H1 (cell line): ENCODE data around the gene ETF1. TPM values are rescaled to one million over a fixed set of nuclear protein-coding genes. Genes with fewer than 3 reads are reported as not detected.

Source experiments
- CTCF ChIA-PET: fragments of 300-600 bp; sonication (Branson Sonifier 250); formaldehyde crosslinking; loops from one replicate; lab custom pipeline; 2021; ENCODE audit not compliant: partially characterized antibody; lab: Charles Lee
- POLR2A ChIA-PET: fragments of 300-600 bp; sonication (Branson Sonifier 250); formaldehyde crosslinking; loops from one replicate; lab custom pipeline; 2021; ENCODE audit warnings: inconsistent platforms; ENCODE audit not compliant: partially characterized antibody; lab: Charles Lee
- DNase-seq, 2 experiments: peaks; one replicate each; pipeline versions ENCODE4 v3.0.0 to v3.0.0-alpha.2; 2010 to 2022; ENCODE audit warnings: low spot score in 2 of 2, low read depth in 1 of 2, mixed read lengths in 1 of 2
- FAIRE-seq: peaks from 2 replicates; lab custom pipeline; 2011; peaks lifted over from hg19 to GRCh38; lab: Jason Lieb, UNC
- H2AFZ ChIP-seq: 2 replicates; pipeline ENCODE4 v1.8.1; 2012; ENCODE audit warnings: low read length, inconsistent platforms
- H2AK5ac ChIP-seq: 2 replicates; pipeline ENCODE4 v1.6.1; 2013; ENCODE audit warnings: low read depth, low read length
- H2BK120ac ChIP-seq: replicated peaks from 2 replicates; pipeline ENCODE3; 2013; ENCODE audit warnings: low read depth, low read length, inconsistent platforms
- H2BK12ac ChIP-seq: 2 replicates; pipeline ENCODE4 v1.6.1; 2013; ENCODE audit warnings: low read depth, low read length
- H2BK15ac ChIP-seq: 2 replicates; pipeline ENCODE4 v1.6.1; 2013; ENCODE audit warnings: low read length
- H2BK20ac ChIP-seq: 2 replicates; pipeline ENCODE4 v1.6.1; 2013; ENCODE audit warnings: low read length
- H2BK5ac ChIP-seq: 2 replicates; pipeline ENCODE4 v1.6.1; 2013; ENCODE audit warnings: low read depth, low read length
- H3K14ac ChIP-seq: 2 replicates; pipeline ENCODE4 v1.6.1; 2013; ENCODE audit warnings: inconsistent platforms; ENCODE audit not compliant: insufficient read length
- H3K18ac ChIP-seq: 2 replicates; pipeline ENCODE4 v1.6.1; 2013; ENCODE audit warnings: low read length; ENCODE audit errors: extremely low read depth
- H3K23ac ChIP-seq: 2 replicates; pipeline ENCODE4 v1.6.1; 2013; ENCODE audit warnings: inconsistent platforms; ENCODE audit not compliant: insufficient read length
- H3K23me2 ChIP-seq: 2 replicates; pipeline ENCODE4 v1.6.1; 2013; ENCODE audit warnings: low read depth, low read length
- H3K27ac ChIP-seq: 2 replicates; pipeline ENCODE4 v1.6.1; 2011; ENCODE audit warnings: low read depth, low read length, inconsistent platforms
- H3K27me3 ChIP-seq, 4 experiments: replicated peaks in 1 of 4; 1 replicate in 1 of 4; 2 replicates in 3 of 4; pipeline versions ENCODE4 v1.6.1 to v1.8.1; 2011 to 2013; ENCODE audit warnings: low read length in 3 of 4, mild to moderate bottlenecking in 3 of 4, inconsistent platforms in 2 of 4, mixed read lengths in 2 of 4, moderate library complexity in 1 of 4; ENCODE audit not compliant: control insufficient read depth in 3 of 4, insufficient read depth in 3 of 4; ENCODE audit errors: extremely low read depth in 1 of 4
- H3K36me3 ChIP-seq, 4 experiments: 2 replicates each; pipeline versions ENCODE4 v1.6.1 to v1.8.1; 2011 to 2013; ENCODE audit warnings: mild to moderate bottlenecking in 4 of 4, low read length in 3 of 4, moderate library complexity in 2 of 4, control low read depth in 1 of 4, inconsistent platforms in 1 of 4; ENCODE audit not compliant: insufficient read depth in 4 of 4, control insufficient read depth in 2 of 4
- H3K4ac ChIP-seq: replicated peaks from 2 replicates; pipeline ENCODE3; 2013; ENCODE audit warnings: low read length, low read depth, mixed read lengths, inconsistent platforms; ENCODE audit not compliant: insufficient read length
- H3K4me1 ChIP-seq, 4 experiments: replicated peaks in 1 of 4; 1 replicate in 1 of 4; 2 replicates in 3 of 4; pipeline versions ENCODE4 v1.6.1 to v1.8.1; 2011 to 2013; ENCODE audit warnings: low read length in 3 of 4, inconsistent platforms in 2 of 4, mixed read lengths in 1 of 4; ENCODE audit not compliant: insufficient read depth in 4 of 4, control insufficient read depth in 3 of 4
- H3K4me2 ChIP-seq, 2 experiments: 2 replicates each; pipeline versions ENCODE4 v1.6.1 to v1.8.1; 2011 to 2013; ENCODE audit warnings: low read depth in 2 of 2, low read length in 2 of 2, control low read depth in 1 of 2, inconsistent platforms in 1 of 2, mild to moderate bottlenecking in 1 of 2; ENCODE audit not compliant: insufficient read depth in 1 of 2
- H3K4me3 ChIP-seq, 4 experiments: fragments of 200-600, 300-600 bp in 1 of 4; sonication (generic), shearing (Covaris generic), sonication (Bioruptor Twin) in 1 of 4; 2 replicates each; pipeline versions ENCODE4 v1.5.1 to v1.8.1; 2011 to 2016; ENCODE audit warnings: low read length in 4 of 4, low read depth in 3 of 4, control low read depth in 2 of 4, inconsistent platforms in 2 of 4, mild to moderate bottlenecking in 2 of 4, mixed read lengths in 1 of 4, moderate library complexity in 1 of 4; ENCODE audit not compliant: insufficient read depth in 2 of 4; ENCODE audit errors: extremely low read depth in 1 of 4
- H3K56ac ChIP-seq: replicated peaks from 2 replicates; pipeline ENCODE3; 2013; ENCODE audit warnings: low read depth, mild to moderate bottlenecking, mixed read lengths, low read length, inconsistent platforms; ENCODE audit not compliant: insufficient read length
- H3K79me1 ChIP-seq: 2 replicates; pipeline ENCODE4 v1.6.1; 2013; ENCODE audit warnings: low read depth, low read length, control low read depth
- H3K79me2 ChIP-seq, 2 experiments: 2 replicates each; pipeline versions ENCODE4 v1.6.1 to v1.8.1; 2012 to 2013; ENCODE audit warnings: low read length in 2 of 2, mild to moderate bottlenecking in 2 of 2, inconsistent platforms in 1 of 2; ENCODE audit not compliant: insufficient read depth in 2 of 2, control insufficient read depth in 1 of 2
- H3K9ac ChIP-seq, 4 experiments: replicated peaks in 1 of 4; 1 replicate in 1 of 4; 2 replicates in 3 of 4; pipeline versions ENCODE4 v1.6.1 to v1.8.1; 2011 to 2013; ENCODE audit warnings: low read depth in 3 of 4, low read length in 3 of 4, control low read depth in 2 of 4, mild to moderate bottlenecking in 2 of 4, moderate library complexity in 2 of 4, inconsistent platforms in 1 of 4; ENCODE audit errors: extremely low read depth in 1 of 4
- H3K9me3 ChIP-seq, 2 experiments: 2 replicates each; pipeline versions ENCODE4 v1.6.1 to v1.8.1; 2012 to 2013; ENCODE audit warnings: mild to moderate bottlenecking in 2 of 2, moderate library complexity in 2 of 2, control low read depth in 1 of 2, inconsistent platforms in 1 of 2, low read depth in 1 of 2, low read length in 1 of 2, mixed read lengths in 1 of 2; ENCODE audit not compliant: insufficient read depth in 2 of 2
- H4K20me1 ChIP-seq, 2 experiments: replicated peaks in 1 of 2; 2 replicates each; pipeline versions ENCODE3 to v1.8.1; 2011 to 2013; ENCODE audit warnings: inconsistent platforms in 2 of 2, low read length in 2 of 2, mild to moderate bottlenecking in 1 of 2; ENCODE audit not compliant: insufficient read depth in 2 of 2, control insufficient read depth in 1 of 2
- H4K5ac ChIP-seq: 2 replicates; pipeline ENCODE4 v1.6.1; 2013; ENCODE audit warnings: low read length, low read depth, mixed read lengths, inconsistent platforms; ENCODE audit not compliant: insufficient read length
- H4K8ac ChIP-seq: 2 replicates; pipeline ENCODE4 v1.8.0; 2013; ENCODE audit warnings: mild to moderate bottlenecking, moderate library complexity, low read length, inconsistent platforms; ENCODE audit not compliant: insufficient read depth; ENCODE audit errors: extremely low read depth
- H4K91ac ChIP-seq: replicated peaks from 2 replicates; pipeline ENCODE3; 2013; ENCODE audit warnings: low read length, mixed read lengths, inconsistent platforms; ENCODE audit not compliant: insufficient read length
- CHD2 ChIP-seq: IDR thresholded peaks from 2 replicates; pipeline ENCODE4 v1.6.1; 2012; ENCODE audit warnings: low read length, improper control_type of control experiment
- CTBP2 ChIP-seq: IDR thresholded peaks from 2 replicates; pipeline ENCODE4 v1.7.0; 2011; ENCODE audit warnings: borderline replicate concordance, mild to moderate bottlenecking, moderate library complexity, mixed read lengths, low read length; ENCODE audit not compliant: insufficient read depth, insufficient read length
- PHF8 ChIP-seq: fragments of 200-600 bp; sonication (generic); conservative IDR thresholded peaks from 2 replicates; pipeline ENCODE4 v1.7.1; 2012; ENCODE audit warnings: low read depth, mild to moderate bottlenecking, inconsistent platforms, low read length, moderate library complexity
- POU5F1 ChIP-seq: IDR thresholded peaks from 2 replicates; pipeline ENCODE4 v1.6.1; 2011; ENCODE audit warnings: low read depth, mild to moderate bottlenecking, low read length, moderate library complexity
- WGBS, 2 experiments: shearing (Covaris generic) in 1 of 2; methylation state at CpG; one replicate each; pipeline versions ENCODE4 v1.1.6 to v1.1.7; 2013 to 2015; ENCODE audit warnings: low lambda C conversion rate in 2 of 2, mixed read lengths in 2 of 2, inconsistent platforms in 1 of 2, low coverage in 1 of 2, missing lambda C conversion rate in 1 of 2; ENCODE audit not compliant: insufficient replicate concordance in 2 of 2, insufficient coverage in 1 of 2, insufficient read length in 1 of 2; ENCODE audit errors: extremely low coverage in 1 of 2, missing lambda C conversion rate in 1 of 2; 5-methylcytosine and 5-hydroxymethylcytosine counted together
- polyA plus RNA-seq, 7 experiments: library from polyadenylated mRNA; depleted of rRNA in 3 of 7; stranded (reverse) in 5 of 7; unstranded in 2 of 7; fragments of >200 nt in 5 of 7; fragments of 200-250 nt in 2 of 7; gene quantifications; 1 replicate in 5 of 7; 2 replicates in 1 of 7; 4 replicates in 1 of 7; pipeline versions ENCODE4 v1.2.1 to v1.2.3, GENCODE V29; 2011 to 2013; ENCODE audit warnings: missing spikeins in 2 of 7, mixed read lengths in 2 of 7
- total RNA-seq: library from RNA; stranded (reverse); fragmentation: NEBNext Ultra II Directional; extraction: Animal tissue kit (Norgen Biotek cat#: 25700); gene quantifications from 2 replicates; pipeline ENCODE4 v1.2.1, GENCODE V29; 2021

Gene ETF1
- total and polyA plus RNA-seq, 2 of the 8 experiments (the other 6 are each of a cell fraction or from before 2014, with no cell fraction given), result 50.5 to 168 TPM

GRCh38 chr5:138459311-138459933 lies 83.6 kb downstream of the ETF1 start:
- CTCF ChIA-PET, result interaction anchor here (0.5 to 24.9 kb wide), 4 partner anchors 9 to 562 kb away, joined by 3 to 532 read pairs (median 109); no protein-coding TSS in a partner anchor
- TF ChIP-seq CTBP2, result no peak
- TF ChIP-seq PHF8, result no peak
- TF ChIP-seq POU5F1, result no peak
- no peak for TF ChIP-seq CHD2

More at GRCh38 chr5:138459311-138459933, 83.6 kb downstream of the ETF1 start:
- Histone ChIP-seq H3K4me3 (no peak overlapping the region), H3K36me3 (no peaks in the 10 kb centered on the region), H3K23ac (no peak overlapping the region), H3K9ac (no peak overlapping the region), H4K8ac (no peak overlapping the region), H3K4me2 (no peak overlapping the region), H2AFZ (no peak overlapping the region), H2BK15ac (no peak overlapping the region), H2BK12ac (no peak overlapping the region), H3K79me1 (no peaks in the 10 kb centered on the region), H3K4ac (no peak overlapping the region), H3K18ac (no peak overlapping the region), H3K23me2 (peaks cover 8% of the 10 kb centered on the region), H4K5ac (no peak overlapping the region), H3K27ac (no peak overlapping the region), H3K14ac (no peak overlapping the region), H2BK5ac (no peak overlapping the region), H3K9me3 (no peaks in the 10 kb centered on the region), H2BK120ac (no peak overlapping the region), H4K20me1 (no peaks in the 10 kb centered on the region), H3K27me3 (no peaks in the 10 kb centered on the region), H3K79me2 (no peaks in the 10 kb centered on the region), H3K56ac (no peak overlapping the region), H2AK5ac (no peak overlapping the region), H2BK20ac (no peak overlapping the region), H3K4me1 (peaks cover 1 to 14% (median 7%) of the 10 kb centered on the region in 4 experiments; a peak in 5 of 7 replicates), H4K91ac (no peak overlapping the region)
- POLR2A ChIA-PET, result interaction anchor here (1.1 to 15.1 kb wide), 4 partner anchors 9 to 83 kb away, joined by 3 to 294 read pairs (median 12); partner anchors contain the start of gene ETF1
- FAIRE-seq (no peak), DNase-seq (no peak)
- 88% methylated on average over 11 of the region's 11 CpGs; no CpG with 5 or more reads in 1 of the 2 experiments for WGBS, 2 experiments
